Thymus (tissue), 11 donors: ENCODE data around the gene FAF1. TPM values are rescaled to one million over a fixed set of nuclear protein-coding genes. Genes with fewer than 3 reads are reported as not detected.
"Not testable (repeated sequence)": the region's sequence is repeated elsewhere in the genome, so short reads cannot be mapped to it uniquely, and the experiment has no call there.

Experiments
- DNase-seq, 9 donors: peaks; one replicate each; pipeline ENCODE4 v3.0.0-alpha.2; 2013; ENCODE audit warnings: low spot score in 9 of 9, low read depth in 6 of 9, missing footprints in 1 of 9
- H3K27ac ChIP-seq, 2 donors: one replicate each; pipeline ENCODE4 v1.5.1; 2013; ENCODE audit warnings: control low read depth in 1 of 2, low read depth in 1 of 2, low read length in 1 of 2, mild to moderate bottlenecking in 1 of 2, moderate library complexity in 1 of 2
- H3K27me3 ChIP-seq, 2 donors: one replicate each; pipeline ENCODE4 v1.5.1; 2013; ENCODE audit warnings: low read length in 1 of 2; ENCODE audit not compliant: control insufficient read depth in 2 of 2, insufficient read depth in 1 of 2
- H3K36me3 ChIP-seq, 2 donors: one replicate each; pipeline ENCODE4 v1.5.1; 2013; ENCODE audit warnings: low read length in 1 of 2, mild to moderate bottlenecking in 1 of 2, moderate library complexity in 1 of 2; ENCODE audit not compliant: control insufficient read depth in 2 of 2, insufficient read depth in 2 of 2
- H3K4me1 ChIP-seq, 2 donors: one replicate each; pipeline ENCODE4 v1.5.1; 2013; ENCODE audit warnings: low read length in 2 of 2; ENCODE audit not compliant: control insufficient read depth in 2 of 2, insufficient read depth in 2 of 2
- H3K4me3 ChIP-seq, 2 donors: one replicate each; pipeline ENCODE4 v1.5.1; 2013; ENCODE audit warnings: low read length in 2 of 2, control low read depth in 1 of 2, mild to moderate bottlenecking in 1 of 2
- H3K9me3 ChIP-seq, 2 donors: one replicate each; pipeline ENCODE4 v1.5.1; 2013; ENCODE audit warnings: low read length in 1 of 2, mild to moderate bottlenecking in 1 of 2; ENCODE audit not compliant: control insufficient read depth in 2 of 2, insufficient read depth in 1 of 2
- WGBS: extraction: QIAGEN DNeasy Blood & Tissue Kit; methylation state at CpG from one replicate; pipeline ENCODE4 v1.1.7; 2013; 5-methylcytosine and 5-hydroxymethylcytosine counted together
- polyA plus RNA-seq: library from polyadenylated mRNA; stranded (reverse); fragments of 200-250 nt; gene quantifications from one replicate; pipeline ENCODE4 v1.2.3, GENCODE V29; 2013
- total RNA-seq: library from RNA; stranded (reverse); fragments of 120-200 nt; gene quantifications from one replicate; pipeline ENCODE4 v1.2.4, GENCODE V29; 2013
- donor health status: healthy.

FAF1 gene
- total and polyA plus RNA-seq, 2 donors = 39.1 to 66.3 TPM

DNA sequence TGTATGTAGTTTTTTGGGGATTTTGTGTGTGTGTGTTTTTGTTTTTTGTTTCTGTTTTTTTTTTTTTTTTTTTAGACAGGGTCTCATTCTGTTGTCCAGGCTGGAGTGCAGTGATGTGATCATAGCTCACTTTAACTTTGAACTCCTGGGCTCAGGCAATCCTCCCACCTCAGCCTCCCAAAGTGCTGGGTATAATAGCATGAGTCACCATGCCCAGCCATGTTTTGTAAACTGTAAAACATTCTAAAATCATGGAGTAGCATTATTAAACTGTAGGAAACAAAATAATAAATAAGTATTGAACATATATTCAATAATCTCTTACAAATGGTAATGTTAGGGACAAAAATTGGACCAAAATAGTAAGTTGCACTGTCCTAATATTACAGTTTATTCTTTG lies 124.0 kb downstream of the FAF1 start:
- Histone ChIP-seq H3K4me1 (no peaks in the 10 kb centered on the region), H3K4me3 (no peak overlapping the region), H3K36me3 (no peaks in the 10 kb centered on the region), H3K9me3 (peaks cover 0 to 3% of the 10 kb centered on the region in 2 donors), H3K27ac (no peak overlapping the region), H3K27me3 (no peaks in the 10 kb centered on the region)
- no peak for DNase-seq

- no peaks in the 10 kb centered on the region for H3K36me3 ChIP-seq
- H3K4me3 ChIP-seq = no peak overlapping the region
- no peaks in the 10 kb centered on the region for H3K4me1 ChIP-seq
- H3K27me3 ChIP-seq = no peaks in the 10 kb centered on the region
- WGBS = 100% methylated on average over 1 of the region's 1 CpG
- H3K27ac ChIP-seq = no peak overlapping the region
- no peak for DNase-seq
- peaks cover 0 to 3% of the 10 kb centered on the region in 2 donors for H3K9me3 ChIP-seq
These were observed 126.9 kb downstream of the FAF1 start for GRCh38 chr1:50833216-50833615.

DNA sequence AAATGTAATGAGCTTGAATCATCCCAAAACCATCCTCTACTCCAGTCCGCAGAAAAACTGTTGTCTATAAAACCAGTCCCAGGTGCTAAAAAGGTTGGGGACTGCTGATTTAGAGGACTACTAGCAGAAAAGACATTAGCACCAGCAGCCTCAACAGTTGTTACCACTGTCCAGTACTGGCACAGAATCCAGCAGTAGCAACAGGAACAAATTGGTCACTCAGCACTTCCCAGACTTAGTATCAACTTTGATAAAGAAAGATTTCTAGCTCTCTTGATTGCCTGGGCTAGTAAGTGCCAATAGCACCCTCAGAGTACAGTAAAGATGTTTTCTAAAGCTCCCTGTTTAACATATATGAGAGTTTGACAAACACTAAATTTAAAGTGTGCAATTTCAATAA lies 127.9 kb downstream of the FAF1 start:
- no peak overlapping the region for H3K4me3 ChIP-seq
- H3K9me3 ChIP-seq = peaks cover 0 to 3% of the 10 kb centered on the region in 2 donors
- H3K4me1 ChIP-seq = no peaks in the 10 kb centered on the region
- H3K36me3 ChIP-seq = no peaks in the 10 kb centered on the region
- WGBS = 98% methylated on average over 1 of the region's 1 CpG
- DNase-seq = no peak
- no peaks in the 10 kb centered on the region for H3K27me3 ChIP-seq
- no peak overlapping the region for H3K27ac ChIP-seq

DNA sequence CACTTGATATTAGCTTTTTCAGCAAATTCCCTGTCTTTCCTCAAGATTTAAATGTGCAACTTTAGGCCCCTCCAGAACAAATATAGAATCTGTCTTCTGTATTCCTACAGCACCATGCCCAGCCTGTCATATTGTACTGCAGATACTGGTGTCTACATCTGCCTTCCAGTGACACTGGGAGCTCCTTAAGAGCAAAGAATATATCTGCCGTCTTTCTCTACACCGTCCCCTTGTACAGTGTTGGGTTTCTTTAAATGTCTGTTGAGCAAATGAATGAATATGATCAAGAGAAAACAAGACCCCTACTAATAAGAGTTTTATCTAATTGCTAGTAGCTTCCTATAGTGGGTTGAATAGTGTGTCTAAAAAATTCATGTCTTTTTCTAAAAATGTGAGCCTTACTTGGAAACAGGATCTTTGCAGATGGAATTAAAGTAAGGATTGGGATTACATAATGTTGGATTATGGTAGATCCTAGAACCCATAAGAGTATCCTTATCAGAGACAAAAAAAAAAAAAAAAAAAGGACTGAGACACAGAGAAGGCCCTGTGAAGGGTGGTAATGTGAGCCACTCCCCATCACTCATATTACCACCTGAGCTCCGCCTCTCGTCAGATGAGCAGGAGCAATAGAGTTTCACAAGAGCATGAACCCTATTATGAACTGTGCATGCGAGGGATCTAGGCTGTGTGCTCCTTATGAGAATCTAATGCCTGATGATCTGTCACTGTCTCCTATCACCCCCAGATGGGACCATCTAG lies 128.6 kb downstream of the FAF1 start:
- no peak overlapping the region for H3K4me3 ChIP-seq
- no peaks in the 10 kb centered on the region for H3K36me3 ChIP-seq
- 88% methylated on average over 5 of the region's 5 CpGs for WGBS
- H3K27ac ChIP-seq = no peak overlapping the region
- no peaks in the 10 kb centered on the region for H3K4me1 ChIP-seq
- no peaks in the 10 kb centered on the region for H3K27me3 ChIP-seq
- H3K9me3 ChIP-seq = peaks cover 0 to 3% of the 10 kb centered on the region in 2 donors
- DNase-seq = no peak

- no peaks in the 10 kb centered on the region for H3K4me1 ChIP-seq
- peaks cover 0 to 3% of the 10 kb centered on the region in 2 donors for H3K9me3 ChIP-seq
- no peak overlapping the region for H3K4me3 ChIP-seq
- no peak for DNase-seq
- H3K27me3 ChIP-seq = no peaks in the 10 kb centered on the region
- H3K27ac ChIP-seq = no peak overlapping the region
- no peaks in the 10 kb centered on the region for H3K36me3 ChIP-seq
These were observed 129.4 kb downstream of the FAF1 start for GRCh38 chr1:50830621-50831020.

GRCh38 chr1:50829014-50829958 lies 130.8 kb downstream of the FAF1 start:
- Histone ChIP-seq H3K9me3 (peaks cover 0 to 3% of the 10 kb centered on the region in 2 donors), H3K4me3 (no peak overlapping the region), H3K27me3 (no peaks in the 10 kb centered on the region), H3K36me3 (no peaks in the 10 kb centered on the region), H3K4me1 (no peaks in the 10 kb centered on the region), H3K27ac (no peak overlapping the region)
- DNase-seq = no peak
- 98% methylated on average over 1 of the region's 1 CpG for WGBS

DNA sequence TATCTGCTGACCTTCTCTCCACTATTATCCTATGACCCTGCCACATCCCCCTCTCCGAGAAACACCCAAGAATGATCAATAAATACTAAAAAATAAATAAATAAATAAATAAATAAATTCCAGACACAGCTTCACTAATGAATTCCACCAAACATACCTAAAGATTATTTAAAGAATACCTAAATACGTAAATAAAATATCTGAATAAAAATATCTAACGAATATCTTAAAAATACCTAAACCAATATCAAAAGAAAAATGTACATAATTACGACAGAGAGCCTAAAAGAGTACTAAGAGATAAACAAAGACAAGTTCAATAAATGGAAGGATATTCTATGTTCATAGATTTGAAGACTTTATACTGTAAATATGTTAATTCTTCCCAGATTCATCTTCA lies 132.5 kb downstream of the FAF1 start:
- no peak for DNase-seq
- Histone ChIP-seq H3K9me3 (no peaks in the 10 kb centered on the region), H3K4me1 (no peaks in the 10 kb centered on the region), H3K27ac (no peak overlapping the region), H3K27me3 (no peaks in the 10 kb centered on the region), H3K4me3 (no peak overlapping the region), H3K36me3 (no peaks in the 10 kb centered on the region)
- WGBS = 98% methylated on average over 4 of the region's 4 CpGs

- not testable (repeated sequence) for DNase-seq, H3K4me3 ChIP-seq, H3K9me3 ChIP-seq, H3K36me3 ChIP-seq, H3K4me1 ChIP-seq, H3K27ac ChIP-seq, H3K27me3 ChIP-seq
- WGBS = 96% methylated on average over 21 of the region's 21 CpGs
These were observed 133.3 kb downstream of the FAF1 start for GRCh38 chr1:50826792-50827191.

DNA sequence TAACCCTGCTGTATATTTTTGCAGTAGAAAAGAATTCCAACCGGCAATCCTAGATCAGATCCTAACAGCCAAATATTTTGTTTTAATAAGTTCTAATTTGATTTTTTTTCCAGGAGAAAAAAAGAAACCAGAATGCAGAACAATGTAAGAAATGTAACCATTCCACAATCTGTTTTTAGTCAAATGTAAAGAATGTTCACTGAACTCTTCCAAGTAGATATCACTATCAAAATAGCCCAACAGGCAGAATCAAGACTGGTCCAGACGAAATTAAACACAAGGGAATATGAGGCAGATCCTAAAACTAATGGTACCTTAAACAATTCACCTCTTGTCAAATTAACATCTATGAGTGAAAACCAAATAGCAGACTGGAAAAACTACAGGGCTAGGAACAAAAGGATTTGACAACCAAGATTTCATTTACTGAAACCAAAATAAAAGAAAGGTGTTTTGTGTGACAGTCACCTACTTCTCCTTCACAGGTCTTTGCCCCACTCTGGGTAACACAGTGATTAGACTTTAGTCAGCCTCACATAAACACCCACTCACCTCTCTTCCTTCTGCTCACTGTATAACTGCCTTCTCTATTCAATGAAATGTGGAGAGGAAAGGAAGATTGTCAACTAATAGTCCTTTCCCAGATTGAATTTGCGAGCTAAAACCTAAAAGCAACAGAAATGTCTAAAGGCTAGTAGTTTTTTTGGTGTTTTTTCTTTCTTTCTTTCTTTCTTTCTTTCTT lies 137.9 kb downstream of the FAF1 start:
- H3K4me1 ChIP-seq = no peaks in the 10 kb centered on the region
- no peaks in the 10 kb centered on the region for H3K27me3 ChIP-seq
- no peaks in the 10 kb centered on the region for H3K36me3 ChIP-seq
- H3K9me3 ChIP-seq = no peaks in the 10 kb centered on the region
- no peak for DNase-seq
- H3K27ac ChIP-seq = no peak overlapping the region
- 96% methylated on average over 3 of the region's 3 CpGs for WGBS
- no peak overlapping the region for H3K4me3 ChIP-seq
